Karpas-422 (cell line): ENCODE results near the gene SLC16A5. TPM values are rescaled to one million over a fixed set of nuclear protein-coding genes. Genes with fewer than 3 reads are reported as not detected.

Experiments
- DNase-seq: peaks from one replicate; pipeline ENCODE4 v3.0.0-alpha.2; 2015
- H2AFZ ChIP-seq: fragments of 200-600 bp; sonication (generic); 2 replicates; pipeline ENCODE4 v1.6.1; 2014; ENCODE audit warnings: antibody characterized with exemption, low read length, mixed read lengths
- H3K27ac ChIP-seq: fragments of 200-600 bp; sonication (generic); 2 replicates; pipeline ENCODE4 v1.5.1; 2014; ENCODE audit warnings: mild to moderate bottlenecking, low read length, moderate library complexity
- H3K27me3 ChIP-seq: fragments of 200-600 bp; sonication (generic); 2 replicates; pipeline ENCODE4 v1.6.1; 2014; ENCODE audit warnings: low read length, mixed read lengths
- H3K36me3 ChIP-seq: fragments of 200-600 bp; sonication (generic); 2 replicates; pipeline ENCODE4 v1.6.1; 2014; ENCODE audit warnings: low read length, mixed read lengths; ENCODE audit not compliant: insufficient read depth
- H3K4me1 ChIP-seq: fragments of 200-600 bp; sonication (generic); 2 replicates; pipeline ENCODE4 v1.6.1; 2014; ENCODE audit warnings: mild to moderate bottlenecking, low read length, mixed read lengths
- H3K4me2 ChIP-seq: fragments of 200-600 bp; sonication (generic); 2 replicates; pipeline ENCODE4 v1.6.1; 2014; ENCODE audit warnings: low read length, low read depth, mild to moderate bottlenecking; ENCODE audit not compliant: poor library complexity, severe bottlenecking
- H3K4me3 ChIP-seq: fragments of 200-600 bp; sonication (generic); 2 replicates; pipeline ENCODE4 v1.5.1; 2014; ENCODE audit warnings: mild to moderate bottlenecking, antibody characterized with exemption, low read length, mixed read lengths
- H3K79me2 ChIP-seq: fragments of 200-600 bp; sonication (generic); 2 replicates; pipeline ENCODE4 v1.6.1; 2014; ENCODE audit warnings: mild to moderate bottlenecking, low read length, mixed read lengths
- H3K9ac ChIP-seq: fragments of 200-600 bp; sonication (generic); 2 replicates; pipeline ENCODE4 v1.6.0; 2014; ENCODE audit warnings: low read length
- H3K9me2 ChIP-seq: fragments of 200-600 bp; sonication (generic), shearing (Covaris generic); replicated peaks from 2 replicates; pipeline ENCODE4 v1.6.0; 2014; ENCODE audit warnings: mild to moderate bottlenecking, low read length, moderate library complexity; ENCODE audit not compliant: insufficient read depth
- H3K9me3 ChIP-seq: fragments of 300-700, 200-600 bp; sonication (generic); 2 replicates; pipeline ENCODE4 v1.6.1; 2014; ENCODE audit warnings: low read length, mixed read lengths
- H4K20me1 ChIP-seq: fragments of 200-600 bp; sonication (generic); 2 replicates; pipeline ENCODE4 v1.6.1; 2014; ENCODE audit warnings: mild to moderate bottlenecking, antibody characterized with exemption, low read length, low read depth; ENCODE audit not compliant: insufficient read depth
- total RNA-seq: library from RNA; depleted of rRNA; stranded (reverse); fragments of >200 nt; shearing (Covaris generic); gene quantifications from 2 replicates; pipeline ENCODE4 v1.2.3, GENCODE V29; 2014; ENCODE audit warnings: low replicate concordance

The SLC16A5 gene
- total RNA-seq, 1 experiment from 2014 or later: not detected

- H3K9me3 ChIP-seq: no peaks in the 10 kb centered on the region
- H4K20me1 ChIP-seq: no peaks in the 10 kb centered on the region
- DNase-seq: peak; percentile 61
- H3K4me1 ChIP-seq: peaks cover 21% of the 10 kb centered on the region
- no peak overlapping the region for H2AFZ ChIP-seq
- no peaks in the 10 kb centered on the region for H3K27me3 ChIP-seq
- H3K36me3 ChIP-seq: peaks cover 5% of the 10 kb centered on the region; the same call in 1 of the 2 replicates
- H3K4me3 ChIP-seq: peak overlapping the region; percentile 100
- H3K4me2 ChIP-seq: peak overlapping the region; percentile 86
- H3K9ac ChIP-seq: peak overlapping the region; percentile 98
- H3K79me2 ChIP-seq: peaks cover 45% of the 10 kb centered on the region
- H3K27ac ChIP-seq: no peak overlapping the region
- no peaks in the 10 kb centered on the region for H3K9me2 ChIP-seq
These were observed 40.2 kb upstream of the SLC16A5 start for GRCh38 chr17:75047398-75048098.

GRCh38 chr17:75048249-75048878, 39.4 kb upstream of the SLC16A5 start:
- peak overlapping the region; percentile 86 for H3K4me2 ChIP-seq
- H4K20me1 ChIP-seq: no peaks in the 10 kb centered on the region
- H3K27me3 ChIP-seq: no peaks in the 10 kb centered on the region
- H3K9me2 ChIP-seq: no peaks in the 10 kb centered on the region
- H3K4me1 ChIP-seq: peaks cover 21% of the 10 kb centered on the region
- H2AFZ ChIP-seq: no peak overlapping the region
- peaks cover 45% of the 10 kb centered on the region for H3K79me2 ChIP-seq
- H3K9ac ChIP-seq: peak overlapping the region; percentile 98
- no peaks in the 10 kb centered on the region for H3K9me3 ChIP-seq
- no peak for DNase-seq
- peak overlapping the region; percentile 100 for H3K4me3 ChIP-seq
- H3K27ac ChIP-seq: no peak overlapping the region
- peaks cover 5% of the 10 kb centered on the region; the same call in 1 of the 2 replicates for H3K36me3 ChIP-seq

- H3K4me2 ChIP-seq: peak overlapping the region; percentile 86
- peaks cover 7% of the 10 kb centered on the region; the same call in 1 of the 2 replicates for H3K36me3 ChIP-seq
- no peaks in the 10 kb centered on the region for H3K9me2 ChIP-seq
- H3K4me3 ChIP-seq: peak overlapping the region; percentile 100; the same call in 1 of the 2 replicates
- no peaks in the 10 kb centered on the region for H4K20me1 ChIP-seq
- H3K27ac ChIP-seq: no peak overlapping the region
- no peaks in the 10 kb centered on the region for H3K9me3 ChIP-seq
- H2AFZ ChIP-seq: no peak overlapping the region
- H3K27me3 ChIP-seq: no peaks in the 10 kb centered on the region
- no peak overlapping the region for H3K9ac ChIP-seq
- no peak for DNase-seq
- peaks cover 21% of the 10 kb centered on the region for H3K4me1 ChIP-seq
- H3K79me2 ChIP-seq: peaks cover 42% of the 10 kb centered on the region
These were observed 38.7 kb upstream of the SLC16A5 start for GRCh38 chr17:75049057-75049456.

GRCh38 chr17:75049706-75050105, 38.0 kb upstream of the SLC16A5 start:
- peaks cover 10% of the 10 kb centered on the region; the same call in 1 of the 2 replicates for H3K36me3 ChIP-seq
- DNase-seq: no peak

GRCh38 chr17:75051941-75052340, 35.8 kb upstream of the SLC16A5 start:
- H3K4me3 ChIP-seq: no peak overlapping the region
- no peak overlapping the region for H3K4me2 ChIP-seq
- H3K4me1 ChIP-seq: peaks cover 15% of the 10 kb centered on the region
- H4K20me1 ChIP-seq: no peaks in the 10 kb centered on the region
- H3K79me2 ChIP-seq: peaks cover 23% of the 10 kb centered on the region
- H2AFZ ChIP-seq: no peak overlapping the region
- no peak overlapping the region for H3K9ac ChIP-seq
- H3K27me3 ChIP-seq: no peaks in the 10 kb centered on the region
- no peaks in the 10 kb centered on the region for H3K9me3 ChIP-seq
- DNase-seq: no peak
- H3K27ac ChIP-seq: no peak overlapping the region
- H3K9me2 ChIP-seq: no peaks in the 10 kb centered on the region
- peaks cover 13% of the 10 kb centered on the region; the same call in 1 of the 2 replicates for H3K36me3 ChIP-seq

More at GRCh38 chr17:75049706-75050105, 38.0 kb upstream of the SLC16A5 start:
- Histone ChIP-seq H3K4me1 (peaks cover 21% of the 10 kb centered on the region), H3K27me3 (no peaks in the 10 kb centered on the region), H3K9me3 (no peaks in the 10 kb centered on the region), H3K79me2 (peaks cover 39% of the 10 kb centered on the region), H3K4me2 (no peak overlapping the region), H3K9me2 (no peaks in the 10 kb centered on the region), H3K27ac (no peak overlapping the region), H3K4me3 (no peak overlapping the region), H3K9ac (no peak overlapping the region), H2AFZ (no peak overlapping the region), H4K20me1 (no peaks in the 10 kb centered on the region)

- Histone ChIP-seq H3K27ac (no peak overlapping the region), H2AFZ (no peak overlapping the region), H3K79me2 (no peaks in the 10 kb centered on the region), H4K20me1 (no peaks in the 10 kb centered on the region), H3K27me3 (no peaks in the 10 kb centered on the region), H3K9ac (no peak overlapping the region), H3K4me2 (no peak overlapping the region), H3K9me2 (no peaks in the 10 kb centered on the region), H3K36me3 (peaks cover 7% of the 10 kb centered on the region), H3K4me3 (no peak overlapping the region), H3K9me3 (no peaks in the 10 kb centered on the region), H3K4me1 (no peaks in the 10 kb centered on the region)
- DNase-seq: no peak
These were observed 28.1 kb upstream of the SLC16A5 start for GRCh38 chr17:75059369-75060345.

GRCh38 chr17:75060434-75061054, 27.2 kb upstream of the SLC16A5 start:
- Histone ChIP-seq H3K9ac (no peak overlapping the region), H3K4me1 (no peaks in the 10 kb centered on the region), H3K79me2 (no peaks in the 10 kb centered on the region), H3K36me3 (peaks cover 7% of the 10 kb centered on the region), H3K4me2 (no peak overlapping the region), H3K9me2 (no peaks in the 10 kb centered on the region), H3K9me3 (no peaks in the 10 kb centered on the region), H3K27ac (no peak overlapping the region), H2AFZ (no peak overlapping the region), H4K20me1 (no peaks in the 10 kb centered on the region), H3K4me3 (no peak overlapping the region), H3K27me3 (no peaks in the 10 kb centered on the region)
- DNase-seq: no peak
